ENCODE results near the gene KCNQ1OT1. TPM values are rescaled to one million over a fixed set of nuclear protein-coding genes. Genes with fewer than 3 reads are reported as not detected.

The KCNQ1OT1 gene
- total RNA-seq, 1 experiment from 2014 or later = 1.3 TPM

- peak overlapping the region; percentile 37 for H3K27ac Mint-ChIP-seq (ENCODE audit: low read depth, unreplicated experiment)
- no peaks in the 10 kb centered on the region for H3K9me3 Mint-ChIP-seq (ENCODE audit: unreplicated experiment)
- DNase-seq (ENCODE audit: unreplicated experiment) = no peak
- no peaks in the 10 kb centered on the region for H3K27me3 Mint-ChIP-seq (ENCODE audit: insufficient read depth, unreplicated experiment)
- ChIA-PET CTCF (interaction anchor here (0.9 kb wide), 1 partner anchor 421 kb away, joined by 3 read pairs; no protein-coding TSS in a partner anchor), POLR2A (no interaction called here)
- no peaks in the 10 kb centered on the region for H3K36me3 Mint-ChIP-seq (ENCODE audit: insufficient read depth, unreplicated experiment)
- H3K4me1 Mint-ChIP-seq (ENCODE audit: insufficient read depth, unreplicated experiment) = no peaks in the 10 kb centered on the region
- H3K4me3 Mint-ChIP-seq (ENCODE audit: unreplicated experiment) = no peak overlapping the region
- no peak for TF ChIP-seq CTCF (IDR thresholded peaks at IDR 0.05; ENCODE audit: unreplicated experiment)
- BruUV-seq (replicated peaks) = no TSS peak
- intact Hi-C loops (cut with micrococcal nuclease) = no loop called here
These were observed 135.0 kb downstream of the KCNQ1OT1 start for GRCh38 chr11:2564588-2565425.

- ChIA-PET CTCF (interaction anchor here (0.6 kb wide), 2 partner anchors 22 to 580 kb away, joined by 3 read pairs; no protein-coding TSS in a partner anchor), POLR2A (no interaction called here)
- no peak for TF ChIP-seq CTCF (IDR thresholded peaks at IDR 0.05; ENCODE audit: unreplicated experiment)
- H3K4me3 Mint-ChIP-seq (ENCODE audit: unreplicated experiment) = no peak overlapping the region
- H3K27me3 Mint-ChIP-seq (ENCODE audit: insufficient read depth, unreplicated experiment) = no peaks in the 10 kb centered on the region
- H3K4me1 Mint-ChIP-seq (ENCODE audit: insufficient read depth, unreplicated experiment) = no peaks in the 10 kb centered on the region
- no peaks in the 10 kb centered on the region for H3K9me3 Mint-ChIP-seq (ENCODE audit: unreplicated experiment)
- H3K36me3 Mint-ChIP-seq (ENCODE audit: insufficient read depth, unreplicated experiment) = no peaks in the 10 kb centered on the region
- intact Hi-C loops (cut with micrococcal nuclease) = no loop called here
- H3K27ac Mint-ChIP-seq (ENCODE audit: low read depth, unreplicated experiment) = no peak overlapping the region
- DNase-seq (ENCODE audit: unreplicated experiment) = no peak
- BruUV-seq (replicated peaks) = no TSS peak
These were observed 135.7 kb downstream of the KCNQ1OT1 start for GRCh38 chr11:2564008-2564530.

GRCh38 chr11:2563213-2564007 lies 136.4 kb downstream of the KCNQ1OT1 start:
- ChIA-PET POLR2A (interaction anchor here (0.6 kb wide), 1 partner anchor 308 kb away, joined by 3 read pairs; no protein-coding TSS in a partner anchor), CTCF (interaction anchor here (0.6 to 1.0 kb wide), 3 partner anchors 21 to 579 kb away, joined by 3 read pairs; no protein-coding TSS in a partner anchor)
- Mint-ChIP-seq H3K9me3 (ENCODE audit: unreplicated experiment) (no peaks in the 10 kb centered on the region), H3K4me1 (ENCODE audit: insufficient read depth, unreplicated experiment) (no peaks in the 10 kb centered on the region), H3K36me3 (ENCODE audit: insufficient read depth, unreplicated experiment) (no peaks in the 10 kb centered on the region), H3K27me3 (ENCODE audit: insufficient read depth, unreplicated experiment) (no peaks in the 10 kb centered on the region), H3K27ac (ENCODE audit: low read depth, unreplicated experiment) (no peak overlapping the region), H3K4me3 (ENCODE audit: unreplicated experiment) (no peak overlapping the region)
- intact Hi-C loops (cut with micrococcal nuclease) = no loop called here
- no TSS peak for BruUV-seq (replicated peaks)
- TF ChIP-seq CTCF (IDR thresholded peaks at IDR 0.05; ENCODE audit: unreplicated experiment) = no peak
- no peak for DNase-seq (ENCODE audit: unreplicated experiment)

GRCh38 chr11:2562890-2563212 lies 136.9 kb downstream of the KCNQ1OT1 start:
- no peak for DNase-seq (ENCODE audit: unreplicated experiment)
- Mint-ChIP-seq H3K9me3 (ENCODE audit: unreplicated experiment) (no peaks in the 10 kb centered on the region), H3K27me3 (ENCODE audit: insufficient read depth, unreplicated experiment) (no peaks in the 10 kb centered on the region), H3K27ac (ENCODE audit: low read depth, unreplicated experiment) (no peak overlapping the region), H3K4me3 (ENCODE audit: unreplicated experiment) (no peak overlapping the region), H3K4me1 (ENCODE audit: insufficient read depth, unreplicated experiment) (no peaks in the 10 kb centered on the region), H3K36me3 (ENCODE audit: insufficient read depth, unreplicated experiment) (no peaks in the 10 kb centered on the region)
- intact Hi-C loops (cut with micrococcal nuclease) = no loop called here
- no peak for TF ChIP-seq CTCF (IDR thresholded peaks at IDR 0.05; ENCODE audit: unreplicated experiment)
- BruUV-seq (replicated peaks) = no TSS peak
- CTCF ChIA-PET = interaction anchor here (1.0 kb wide), 1 partner anchor 31 kb away, joined by 3 read pairs; no protein-coding TSS in a partner anchor
- POLR2A ChIA-PET = interaction anchor here (0.6 kb wide), 1 partner anchor 308 kb away, joined by 3 read pairs; no protein-coding TSS in a partner anchor
